GM06990 (cell line): ENCODE data around the gene FLRT3.

Experiments used
- DNase-seq: peaks from one replicate; pipeline ENCODE4 v3.0.0-alpha.2; 2011; ENCODE audit not compliant: insufficient read length; ENCODE audit errors: extremely low read depth
- H3K27me3 ChIP-seq: replicated peaks from 2 replicates; pipeline ENCODE4 v1.6.0; 2011; ENCODE audit warnings: low read length; ENCODE audit not compliant: control insufficient read depth, insufficient read depth
- H3K36me3 ChIP-seq: 2 replicates; pipeline ENCODE4 v1.5.1; 2011; ENCODE audit warnings: low read length; ENCODE audit not compliant: control insufficient read depth, insufficient read depth
- H3K4me3 ChIP-seq: replicated peaks from 2 replicates; pipeline ENCODE4 v1.5.1; 2011; ENCODE audit warnings: low read depth, mild to moderate bottlenecking, control low read depth, low read length
- CTCF ChIP-seq: IDR thresholded peaks from 2 replicates; pipeline ENCODE4 v1.5.1; 2011; ENCODE audit warnings: low read length, control low read depth, mild to moderate bottlenecking, inconsistent platforms; ENCODE audit not compliant: insufficient read depth, poor library complexity, severe bottlenecking

FLRT3 gene

GRCh38 chr20:14337400-14338171 is at the start of gene FLRT3:
TSS of gene FLRT3 (minus strand) at chr20:14337612. CDS start at chr20:14327506, 10,106 bp downstream.
- Histone ChIP-seq H3K27me3 (no peaks in the 10 kb centered on the region), H3K36me3 (no peaks in the 10 kb centered on the region), H3K4me3 (peak within 1 kb of the TSS; percentile 61)
- peak; percentile 52 for DNase-seq
- peak; percentile 72 for TF ChIP-seq CTCF

GRCh38 chr20:14386726-14387125 is 49.3 kb upstream of the FLRT3 start:
- Histone ChIP-seq H3K27me3 (no peaks in the 10 kb centered on the region), H3K36me3 (no peaks in the 10 kb centered on the region), H3K4me3 (no peak overlapping the region)
- TF ChIP-seq CTCF = no peak
- no peak for DNase-seq

- Histone ChIP-seq H3K4me3 (no peak overlapping the region), H3K27me3 (no peaks in the 10 kb centered on the region), H3K36me3 (no peaks in the 10 kb centered on the region)
- DNase-seq = no peak
- no peak for TF ChIP-seq CTCF
These were observed 47.8 kb upstream of the FLRT3 start for GRCh38 chr20:14385176-14385740.

GRCh38 chr20:14384416-14385175 is 47.2 kb upstream of the FLRT3 start:
- no peak for TF ChIP-seq CTCF
- no peak for DNase-seq

GRCh38 chr20:14383335-14383734 is 45.9 kb upstream of the FLRT3 start:
- Histone ChIP-seq H3K27me3 (no peaks in the 10 kb centered on the region), H3K4me3 (no peak overlapping the region), H3K36me3 (no peaks in the 10 kb centered on the region)
- no peak for DNase-seq
- TF ChIP-seq CTCF = no peak

More at GRCh38 chr20:14384416-14385175, 47.2 kb upstream of the FLRT3 start:
- no peak overlapping the region for H3K4me3 ChIP-seq
- no peaks in the 10 kb centered on the region for H3K27me3 ChIP-seq
- H3K36me3 ChIP-seq = no peaks in the 10 kb centered on the region
